Forelimb muscle (tissue), 1 donor: ENCODE results near the gene LGALS9. TPM values are rescaled to one million over a fixed set of nuclear protein-coding genes. Genes with fewer than 3 reads are reported as not detected.

Experiments
- DNase-seq: peaks from one replicate; pipeline ENCODE4 v3.0.0-alpha.2; 2013; ENCODE audit warnings: low read depth
- polyA plus RNA-seq: library from polyadenylated mRNA; unstranded; fragments of 120-200 nt; gene quantifications from one replicate; pipeline ENCODE4 v1.2.1, GENCODE V29; 2013; ENCODE audit not compliant: insufficient read length

LGALS9 gene
- polyA plus RNA-seq, 1 donor, result 8.5 TPM

GRCh38 chr17:27603421-27603770 is 27.6 kb upstream of the LGALS9 start:
- no peak for DNase-seq

- DNase-seq, result no peak
Measured at GRCh38 chr17:27603880-27604794, 26.9 kb upstream of the LGALS9 start.

- DNase-seq, result no peak
Measured at GRCh38 chr17:27605409-27605808, 25.6 kb upstream of the LGALS9 start.

- DNase-seq, result no peak
Measured at GRCh38 chr17:27607521-27608091, 23.4 kb upstream of the LGALS9 start.

GRCh38 chr17:27608328-27609230 is 22.4 kb upstream of the LGALS9 start:
- DNase-seq, result no peak

GRCh38 chr17:27609611-27610303 is 21.2 kb upstream of the LGALS9 start:
- no peak for DNase-seq

- DNase-seq, result no peak
Measured at GRCh38 chr17:27610304-27610677, 20.7 kb upstream of the LGALS9 start.

GRCh38 chr17:27612160-27612770 is 18.7 kb upstream of the LGALS9 start:
- no peak for DNase-seq

GRCh38 chr17:27613433-27613832 is 17.6 kb upstream of the LGALS9 start:
- no peak for DNase-seq

GRCh38 chr17:27615121-27615520 is 15.9 kb upstream of the LGALS9 start:
- no peak for DNase-seq

- DNase-seq, result no peak
Measured at GRCh38 chr17:27616414-27616813, 14.6 kb upstream of the LGALS9 start.

GRCh38 chr17:27618417-27618816 is 12.6 kb upstream of the LGALS9 start:
- no peak for DNase-seq

- no peak for DNase-seq
Measured at GRCh38 chr17:27620721-27621120, 10.3 kb upstream of the LGALS9 start.

- DNase-seq, result no peak
Measured at GRCh38 chr17:27621536-27621935, 9.5 kb upstream of the LGALS9 start.

GRCh38 chr17:27621942-27622559 is 8.9 kb upstream of the LGALS9 start:
- DNase-seq, result no peak

- no peak for DNase-seq
Measured at GRCh38 chr17:27622986-27623385, 8.0 kb upstream of the LGALS9 start.

GRCh38 chr17:27623614-27624013 is 7.4 kb upstream of the LGALS9 start:
- no peak for DNase-seq

- no peak for DNase-seq
Measured at GRCh38 chr17:27624539-27624938, 6.4 kb upstream of the LGALS9 start.

- no peak for DNase-seq
Measured at GRCh38 chr17:27625856-27626255, 5.1 kb upstream of the LGALS9 start.

- DNase-seq, result no peak
Measured at GRCh38 chr17:27627514-27627913, 3.5 kb upstream of the LGALS9 start.

- DNase-seq, result no peak
Measured at GRCh38 chr17:27628376-27628775, 2.6 kb upstream of the LGALS9 start.
